ENCODE data around the gene GAMT.
"Not testable (repeated sequence)": the region's sequence is repeated elsewhere in the genome, so short reads cannot be mapped to it uniquely, and the experiment has no call there.

The GAMT gene

DNA sequence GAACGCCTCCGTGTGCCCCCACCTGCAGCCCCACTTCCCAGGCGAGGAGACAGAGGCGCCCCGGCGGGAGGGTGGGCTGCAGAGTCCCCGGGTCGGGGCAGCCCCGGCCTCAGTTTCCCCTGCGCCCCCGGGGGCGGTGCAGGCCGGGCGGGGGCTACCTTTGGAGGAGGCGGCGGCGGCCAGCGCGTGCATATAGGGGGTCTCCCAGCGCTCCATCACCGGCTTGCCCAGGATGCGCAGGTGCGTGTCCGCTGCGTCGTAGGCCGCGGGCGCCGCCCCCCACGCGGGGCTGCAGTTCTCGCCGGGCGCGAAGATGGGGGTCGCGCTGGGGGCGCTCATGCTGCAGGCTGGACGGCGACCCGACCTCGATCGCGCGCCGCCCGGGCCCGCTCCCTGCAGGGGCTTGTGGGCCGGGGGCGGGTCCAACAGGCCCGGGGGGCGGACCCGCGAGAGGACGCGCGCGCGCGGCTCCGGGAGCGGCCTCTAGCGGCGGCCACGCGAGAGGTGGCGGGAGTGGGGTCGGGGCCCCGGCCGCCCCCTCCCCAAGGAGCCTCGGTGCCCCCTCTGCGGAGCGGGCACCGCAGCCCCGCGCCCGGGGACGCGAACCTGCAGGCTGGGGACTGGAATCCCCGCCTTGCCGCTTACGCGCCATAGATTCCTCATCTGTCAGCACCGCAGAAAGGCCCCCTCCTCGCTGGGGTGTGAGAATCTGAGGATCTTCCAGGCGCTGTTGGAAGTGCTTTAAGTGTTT is at the start of gene GAMT:
GAMT (minus strand) TSS at position 405 of the 751 bp plus-strand sequence; CDS start at position 339, 66 bp downstream.
- peak; percentile 42 for DNase-seq

DNA sequence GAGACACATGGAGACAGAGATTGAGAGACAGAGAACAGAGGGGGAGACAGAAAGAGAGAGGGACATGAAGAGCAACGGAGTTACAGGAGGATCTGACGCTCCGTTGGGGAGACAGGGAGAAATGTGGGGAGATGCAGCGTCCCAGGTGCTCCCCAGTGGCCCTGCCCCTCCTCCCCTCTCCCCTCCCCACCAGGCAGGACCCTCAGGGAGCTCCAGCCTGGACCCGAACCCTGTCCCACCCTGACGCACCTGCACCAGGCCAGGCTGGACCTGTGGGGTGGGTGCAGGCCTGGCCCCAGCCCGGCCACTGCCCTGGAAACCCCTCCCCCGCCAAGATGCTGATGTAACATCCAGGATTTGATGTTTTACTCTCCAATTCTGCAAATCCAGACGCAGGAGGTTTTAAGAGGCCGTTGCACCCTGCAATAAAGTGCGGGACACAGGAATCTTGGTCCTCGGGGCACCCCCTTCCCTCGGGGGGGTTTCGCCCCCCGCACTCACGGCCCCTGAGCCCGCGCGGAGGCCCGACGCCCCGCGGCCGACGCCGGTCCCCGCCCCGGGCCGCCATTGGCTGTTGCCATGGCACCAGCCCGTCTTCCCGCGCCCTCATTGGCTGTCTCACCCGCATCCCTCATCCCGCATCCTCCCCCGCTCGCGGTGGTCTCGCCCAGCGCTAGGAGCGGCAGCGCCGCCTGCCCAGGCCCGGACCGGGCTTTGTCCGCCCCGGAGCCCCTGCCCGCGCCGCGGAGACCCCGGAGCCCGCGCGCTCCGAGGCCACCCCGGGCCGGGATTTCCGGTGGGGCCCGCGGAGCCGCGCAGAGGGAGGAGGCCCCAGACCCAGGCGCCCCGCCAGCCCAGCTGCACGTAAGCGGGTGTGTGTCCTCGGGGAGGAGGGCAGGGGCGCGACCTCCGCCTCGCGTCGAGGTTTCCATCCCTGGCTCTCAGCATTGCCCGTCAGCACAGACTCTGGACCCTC is 48.4 kb upstream of the GAMT start, which contains the start of gene APC2:
APC2 (plus strand) TSS at position 655 of the 976 bp plus-strand sequence. CDS start 2,881 bp downstream, outside the sequence.
- DNase-seq = peak; percentile 87

DNA sequence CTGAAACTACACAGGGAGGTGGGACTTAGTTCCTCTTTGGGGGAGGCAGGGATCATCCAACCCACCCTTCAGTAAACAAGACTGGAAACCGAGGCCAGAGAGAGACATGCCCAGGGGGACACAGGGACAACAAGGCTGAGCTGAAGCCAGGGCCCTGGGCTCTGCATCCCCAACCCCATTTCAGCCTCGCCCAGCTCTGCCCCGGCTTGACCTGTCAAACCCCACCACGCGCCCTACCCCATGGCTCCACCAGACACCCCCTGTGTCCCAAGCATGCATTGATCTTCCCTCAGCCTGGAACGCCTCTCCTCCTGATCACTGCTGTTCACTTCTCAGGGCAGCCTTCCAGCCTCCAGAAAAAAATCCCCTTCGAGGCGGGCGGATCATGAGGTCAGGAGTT is 46.6 kb upstream of the GAMT start:
- DNase-seq = no peak

DNA sequence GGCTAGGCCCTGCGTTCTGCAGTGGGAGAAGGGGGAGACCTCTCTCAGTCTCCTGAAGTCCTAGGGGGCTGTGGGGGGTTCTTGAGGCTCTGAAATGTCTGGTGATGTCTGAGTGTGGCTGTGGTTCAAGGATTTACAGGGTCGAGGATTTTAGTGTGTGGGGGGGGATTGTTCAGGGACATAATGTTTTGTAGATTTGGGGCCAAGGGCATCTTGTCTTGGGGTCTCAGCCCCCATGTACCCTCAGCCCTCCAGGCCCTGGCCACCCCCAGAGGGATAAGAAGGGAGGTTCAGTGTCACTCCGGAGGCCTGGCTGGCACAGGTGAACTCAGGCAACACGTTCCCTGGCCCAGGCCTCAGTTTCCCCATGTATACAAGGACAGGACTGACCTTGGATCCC is 46.2 kb upstream of the GAMT start:
- DNase-seq = no peak

DNA sequence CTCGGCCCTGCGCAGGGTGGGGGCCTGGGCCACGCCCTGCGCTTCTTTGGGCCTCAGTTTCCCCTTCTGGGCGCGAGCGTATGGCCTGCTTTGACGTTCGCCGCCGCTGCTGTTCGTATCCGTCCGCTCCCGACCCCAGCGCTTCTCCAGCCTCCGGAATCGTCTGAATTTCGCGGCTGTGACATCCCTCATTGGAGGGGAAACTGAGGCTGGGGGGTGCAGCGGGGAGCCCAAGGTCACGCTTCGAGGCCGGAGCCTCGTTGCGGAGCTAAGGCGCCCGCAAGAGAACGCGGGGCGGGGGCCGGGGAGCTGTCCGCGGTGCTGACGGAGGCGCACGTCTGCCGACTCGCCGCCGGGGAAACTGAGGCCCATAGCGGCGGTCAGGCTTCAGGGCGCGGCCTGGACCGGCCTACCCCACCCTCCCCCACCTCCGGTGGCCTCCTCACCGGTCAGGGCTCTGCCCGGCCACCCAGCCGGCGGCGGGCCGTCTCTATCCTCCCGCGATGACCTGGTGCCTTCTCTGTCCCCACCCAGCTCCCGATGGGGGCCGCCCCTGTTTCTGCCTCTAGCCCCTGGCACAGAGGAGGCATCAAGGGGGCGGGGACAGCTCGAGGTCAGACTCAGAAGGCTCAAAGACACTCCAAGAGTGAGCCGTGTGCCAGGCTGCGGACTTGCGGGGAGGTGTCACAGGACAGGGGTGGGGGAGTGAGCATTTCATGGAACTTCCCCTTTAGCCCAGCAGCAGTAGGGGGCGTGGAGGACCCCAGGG is 45.6 kb upstream of the GAMT start:
- DNase-seq = peak; percentile 14

DNA sequence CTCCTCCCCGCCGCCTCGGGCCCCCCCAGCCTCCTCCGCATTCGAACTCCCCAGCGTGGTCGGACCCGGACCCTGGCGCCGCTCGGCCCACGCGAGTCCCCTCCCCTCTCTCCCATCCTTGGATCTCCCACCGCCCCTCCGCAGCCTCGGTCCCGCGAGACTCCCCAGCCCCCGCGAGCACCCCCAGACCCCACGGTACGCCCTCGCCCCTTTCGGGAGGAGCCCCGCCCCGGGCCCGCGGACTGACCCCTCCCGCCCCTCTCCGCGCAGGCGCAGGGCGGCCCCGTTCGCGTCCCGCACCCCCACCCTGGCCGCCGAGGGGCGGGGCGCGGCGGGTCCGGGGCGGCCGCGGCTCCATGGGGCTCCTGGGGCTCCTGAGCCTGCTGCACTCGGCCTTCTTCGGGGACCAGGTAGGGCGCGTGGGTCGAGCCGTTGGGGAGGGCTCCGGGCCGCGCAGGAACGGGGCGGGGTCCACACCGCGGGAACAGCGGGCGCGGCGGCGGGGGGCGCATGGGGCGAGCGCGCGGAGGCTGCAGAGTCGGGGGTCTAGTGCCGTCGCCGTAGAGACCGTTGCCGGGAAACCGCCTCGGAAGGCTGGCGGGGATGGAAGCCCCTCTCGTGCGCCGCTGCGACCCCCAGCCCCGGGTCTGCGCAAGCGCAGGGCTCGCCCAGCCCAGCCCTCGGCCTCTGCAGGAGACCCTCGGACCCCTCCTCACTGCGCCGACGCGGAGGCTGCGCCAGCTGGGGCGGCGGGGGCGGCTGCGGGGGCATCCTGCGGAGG is 44.8 kb upstream of the GAMT start:
- peak; percentile 69 for DNase-seq

DNA sequence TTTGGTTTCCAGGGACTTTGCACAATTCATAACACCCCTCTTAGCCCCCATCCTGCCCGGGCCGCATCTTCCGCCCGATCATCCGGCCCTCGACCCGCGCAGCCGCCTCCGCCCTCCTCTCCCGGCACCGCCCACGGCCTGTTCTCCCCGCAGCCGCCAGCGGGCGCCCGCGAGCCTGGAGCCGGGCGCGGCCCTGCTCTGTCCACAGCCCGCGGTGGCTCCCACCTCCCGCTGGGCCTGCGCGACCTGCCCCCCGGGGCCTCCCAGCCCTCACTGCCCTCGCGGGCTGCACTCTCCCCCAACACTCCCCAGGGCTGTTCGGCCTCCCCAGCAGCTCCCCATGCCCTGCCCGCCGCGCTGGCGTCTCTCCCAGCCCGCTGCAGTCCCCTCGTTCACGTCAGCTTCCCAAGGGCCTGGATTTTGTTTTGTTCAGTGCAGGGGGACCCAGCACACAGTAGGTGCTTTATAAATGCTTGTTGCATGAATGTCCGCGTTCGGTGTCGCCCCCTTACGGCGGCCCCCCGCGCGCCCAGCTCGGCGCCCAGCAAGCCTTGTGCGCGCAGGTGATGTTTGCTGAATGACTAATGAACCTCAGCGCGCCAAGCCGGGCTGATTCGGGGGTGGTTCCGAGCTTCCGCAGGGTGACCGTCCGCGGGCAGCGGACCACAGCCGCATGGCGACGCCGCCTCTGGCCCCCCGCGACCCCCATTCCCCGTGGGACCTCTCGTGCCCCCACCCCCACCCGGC is 44.0 kb upstream of the GAMT start:
- peak; percentile 68 for DNase-seq

DNA sequence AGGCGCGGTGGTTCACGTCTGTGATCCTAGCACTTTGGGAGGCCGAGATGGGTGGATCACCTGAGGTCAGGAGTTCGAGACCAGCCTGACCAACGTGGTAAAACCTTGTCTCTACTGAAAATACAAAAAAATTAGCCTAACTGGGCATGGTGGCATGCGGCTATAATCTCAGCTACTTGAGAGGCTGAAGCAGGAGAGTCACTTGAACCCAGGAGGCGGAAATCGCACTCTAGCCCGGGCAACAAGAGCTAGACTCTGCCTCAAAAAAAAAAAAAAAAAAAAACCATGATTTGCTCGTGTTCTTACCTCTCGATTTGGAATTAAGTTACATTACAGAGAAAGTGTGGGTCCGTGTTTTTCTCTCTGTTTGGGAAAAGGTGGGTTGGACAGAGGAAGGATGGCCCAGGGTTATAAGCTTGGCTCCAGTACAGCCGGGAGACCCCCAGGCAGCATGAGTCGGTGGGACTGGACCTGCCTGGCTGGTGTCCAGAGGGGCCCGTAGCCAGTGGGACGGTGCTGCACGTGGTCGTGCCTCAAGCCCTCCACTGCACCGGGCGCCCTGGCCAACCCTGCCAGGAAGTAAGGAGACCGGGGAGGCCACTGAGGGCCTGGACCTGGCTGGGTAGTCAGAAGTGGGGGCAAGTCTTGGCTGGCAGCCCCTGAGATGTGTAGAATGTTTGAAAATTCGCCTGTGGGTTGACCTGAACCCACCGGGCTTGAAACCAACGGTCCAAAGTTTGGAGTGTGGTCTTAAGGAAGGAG is 40.5 kb upstream of the GAMT start:
- DNase-seq = no peak

DNA sequence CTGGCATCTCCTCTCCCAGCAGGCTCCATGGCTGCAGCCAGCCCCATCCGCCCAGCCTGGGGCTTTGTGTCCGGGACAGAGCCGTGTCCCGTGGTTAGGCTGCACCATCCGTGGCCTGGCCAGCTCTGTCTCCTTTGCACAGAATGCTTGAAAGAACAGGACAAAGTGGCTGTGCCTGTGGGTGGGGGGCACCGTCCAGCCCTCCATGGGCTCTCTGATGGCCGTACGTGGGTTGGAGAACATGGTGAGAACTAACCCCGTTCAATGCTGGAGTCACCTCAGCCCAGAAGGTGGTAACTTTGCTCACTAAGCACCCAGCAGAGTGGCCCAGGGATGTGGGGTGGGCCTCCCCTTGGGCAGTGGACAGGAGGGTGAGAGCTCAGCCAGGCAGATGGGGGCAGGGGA is 39.7 kb upstream of the GAMT start:
- no peak for DNase-seq

DNA sequence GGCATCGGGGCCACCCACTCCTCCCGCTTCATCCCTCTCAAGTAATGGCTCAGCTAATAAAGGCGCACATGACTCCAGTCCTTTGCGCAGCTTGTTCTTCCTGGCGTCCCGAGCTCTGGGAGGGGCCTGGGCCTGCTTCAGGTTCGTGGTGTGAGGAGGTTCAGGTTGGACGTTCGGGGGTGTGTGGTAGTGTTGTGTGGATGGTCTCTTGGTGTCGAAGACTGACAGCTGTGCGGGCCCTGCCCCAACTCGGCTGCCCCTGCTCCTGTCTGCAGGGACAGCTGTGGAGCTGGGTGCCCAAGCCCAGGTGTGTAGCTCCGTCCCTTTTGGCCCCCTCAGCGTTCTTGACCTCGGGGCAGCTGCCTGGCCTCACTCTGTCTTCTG is 39.1 kb upstream of the GAMT start:
- DNase-seq = no peak

DNA sequence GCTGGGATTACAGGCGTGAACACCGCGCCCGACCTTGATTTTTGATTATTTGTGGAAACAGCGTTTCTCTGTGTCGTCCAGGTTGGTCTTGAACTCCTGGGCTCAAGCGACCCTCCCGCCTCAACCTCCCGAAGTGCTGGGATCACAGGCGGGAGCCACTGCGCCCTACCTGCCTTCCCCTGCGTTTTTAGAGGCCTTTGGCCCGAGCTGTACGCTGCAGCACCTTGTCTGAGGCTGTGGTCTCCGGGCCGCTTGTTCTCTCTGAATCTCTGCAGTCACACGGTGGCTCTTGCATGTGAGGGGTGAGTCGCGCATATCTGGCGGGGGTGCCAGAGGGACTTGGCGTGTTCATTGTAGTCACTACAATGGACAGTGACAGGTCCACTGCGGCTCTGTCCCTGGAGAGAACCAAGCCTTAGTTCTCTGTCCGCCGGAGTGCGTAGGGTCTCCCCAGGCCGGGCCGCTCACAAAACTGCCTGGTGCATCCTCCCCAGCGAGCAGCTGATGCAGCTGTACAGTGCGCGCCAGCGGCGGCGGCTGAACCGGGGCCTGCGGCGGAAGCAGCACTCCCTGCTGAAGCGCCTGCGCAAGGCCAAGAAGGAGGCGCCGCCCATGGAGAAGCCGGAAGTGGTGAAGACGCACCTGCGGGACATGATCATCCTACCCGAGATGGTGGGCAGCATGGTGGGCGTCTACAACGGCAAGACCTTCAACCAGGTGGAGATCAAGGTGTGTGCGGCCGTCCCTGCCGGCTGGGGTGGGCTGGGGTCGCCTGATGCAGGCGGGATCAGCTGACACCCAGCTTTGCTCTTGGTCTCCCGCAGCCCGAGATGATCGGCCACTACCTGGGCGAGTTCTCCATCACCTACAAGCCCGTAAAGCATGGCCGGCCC is 38.4 kb upstream of the GAMT start:
- not testable (repeated sequence) for DNase-seq

DNA sequence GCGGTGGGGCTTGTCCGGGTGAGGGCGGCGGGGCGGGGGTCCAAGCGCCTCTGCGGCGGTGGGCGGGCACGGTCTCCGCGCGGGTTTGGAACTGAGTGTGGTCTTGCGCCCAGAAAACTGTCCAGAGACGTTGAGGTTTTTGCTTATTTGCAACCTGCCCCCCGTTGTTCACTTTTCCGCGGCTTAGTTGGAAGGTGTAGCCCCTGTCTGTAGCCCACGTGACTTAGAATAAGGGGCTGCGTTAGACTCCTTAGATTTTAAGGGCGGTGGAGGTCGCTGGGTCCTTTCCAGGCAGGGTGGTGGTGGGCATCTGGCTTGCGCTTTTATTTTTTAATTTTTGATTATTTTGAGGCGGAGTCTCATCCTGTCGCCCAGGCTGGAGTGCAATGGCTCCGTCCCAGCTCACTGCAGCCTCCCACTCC is 37.6 kb upstream of the GAMT start:
- no peak for DNase-seq

DNA sequence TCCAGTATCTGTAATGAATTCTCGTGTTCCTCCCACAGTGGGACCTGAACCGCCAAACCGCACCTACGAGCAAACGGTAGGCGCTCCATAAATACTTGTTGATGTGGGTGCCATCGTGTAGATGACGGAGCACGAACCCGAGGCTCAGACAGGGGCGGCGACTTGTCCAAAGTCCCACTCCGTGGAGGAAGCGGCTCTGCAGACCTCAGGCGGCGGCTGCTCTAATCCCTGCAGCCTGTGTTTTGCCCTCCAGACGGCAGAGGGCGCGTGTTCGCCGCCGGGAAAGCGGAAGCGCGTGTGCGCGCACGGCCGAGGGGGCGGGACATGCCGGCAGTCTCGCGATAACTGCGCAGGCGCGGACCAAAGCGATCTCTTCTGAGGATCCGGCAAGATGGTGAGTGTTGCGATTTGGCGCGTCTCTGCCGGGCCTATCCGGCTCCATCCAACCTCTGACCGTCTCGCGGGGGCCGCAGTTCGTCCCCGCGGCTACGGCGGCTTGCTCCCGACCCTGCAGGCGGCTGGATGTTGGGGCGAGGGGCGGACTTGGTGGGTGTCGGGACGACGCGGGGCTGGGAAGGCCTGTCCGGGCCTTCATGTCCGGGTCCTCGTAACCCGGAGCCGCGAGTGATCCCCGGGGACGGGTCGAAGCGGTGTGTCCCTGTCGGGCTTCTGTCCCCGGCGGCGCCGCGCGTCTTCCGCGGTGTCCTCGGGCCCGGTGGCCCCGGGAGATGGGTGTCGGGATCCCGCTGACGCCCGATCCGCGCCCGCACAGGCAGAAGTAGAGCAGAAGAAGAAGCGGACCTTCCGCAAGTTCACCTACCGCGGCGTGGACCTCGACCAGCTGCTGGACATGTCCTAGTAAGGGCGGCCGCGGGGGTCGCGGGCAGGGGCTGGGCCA is 36.9 kb upstream of the GAMT start, which contains the start of gene RPS15:
RPS15 (plus strand) TSS at position 362 of the 898 bp plus-strand sequence; CDS start at position 392, 30 bp downstream.
- peak; percentile 95 for DNase-seq

DNA sequence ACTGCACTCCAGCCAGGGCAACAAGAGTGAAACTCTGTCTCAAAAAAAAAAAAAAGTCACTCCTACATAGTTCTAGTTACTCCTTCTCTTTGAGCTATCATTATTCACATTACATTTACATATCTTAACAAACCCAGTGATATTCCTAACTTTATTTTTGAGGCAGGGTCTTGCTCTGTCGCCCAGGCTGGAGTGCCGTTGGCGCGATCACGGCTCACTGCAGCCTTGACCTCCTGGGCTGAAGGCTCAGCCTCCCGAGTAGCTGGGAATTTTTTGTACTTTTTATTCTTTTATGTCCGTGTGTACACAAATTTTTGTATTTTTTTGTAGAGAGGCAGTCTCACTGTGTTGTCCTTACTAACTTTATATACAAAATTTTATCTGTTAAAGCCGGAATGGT is 36.3 kb upstream of the GAMT start:
- no peak for DNase-seq

DNA sequence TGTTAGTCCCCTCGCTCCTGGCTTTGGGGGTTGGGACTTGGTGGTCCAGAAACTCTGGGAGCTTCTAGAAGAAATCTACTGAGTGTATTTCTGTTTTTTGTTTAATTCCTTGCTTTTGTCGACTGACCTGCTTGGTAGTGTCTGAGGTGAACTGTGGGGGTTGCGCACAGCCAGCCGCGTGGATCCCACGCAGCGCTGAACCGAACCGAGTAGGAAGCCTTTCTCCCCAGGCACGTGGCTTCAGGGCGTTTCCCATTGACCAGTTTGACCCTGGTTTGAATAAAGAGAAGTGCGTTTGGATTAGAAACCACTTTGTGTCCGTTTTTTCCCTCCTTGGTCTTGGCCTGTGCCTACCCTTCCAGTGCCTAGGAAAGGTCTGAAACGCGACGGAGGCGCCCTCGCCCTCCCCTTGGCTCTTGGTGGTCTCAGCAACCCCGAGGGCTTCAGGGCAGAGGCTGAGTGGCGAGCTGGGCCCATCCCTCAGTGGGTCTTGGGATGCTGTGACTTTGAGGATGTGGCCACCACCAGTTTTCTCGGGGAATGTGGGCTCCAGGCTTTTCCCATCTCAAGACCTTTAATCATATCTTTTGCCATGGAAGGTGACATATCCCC is 34.1 kb upstream of the GAMT start:
- DNase-seq = no peak

DNA sequence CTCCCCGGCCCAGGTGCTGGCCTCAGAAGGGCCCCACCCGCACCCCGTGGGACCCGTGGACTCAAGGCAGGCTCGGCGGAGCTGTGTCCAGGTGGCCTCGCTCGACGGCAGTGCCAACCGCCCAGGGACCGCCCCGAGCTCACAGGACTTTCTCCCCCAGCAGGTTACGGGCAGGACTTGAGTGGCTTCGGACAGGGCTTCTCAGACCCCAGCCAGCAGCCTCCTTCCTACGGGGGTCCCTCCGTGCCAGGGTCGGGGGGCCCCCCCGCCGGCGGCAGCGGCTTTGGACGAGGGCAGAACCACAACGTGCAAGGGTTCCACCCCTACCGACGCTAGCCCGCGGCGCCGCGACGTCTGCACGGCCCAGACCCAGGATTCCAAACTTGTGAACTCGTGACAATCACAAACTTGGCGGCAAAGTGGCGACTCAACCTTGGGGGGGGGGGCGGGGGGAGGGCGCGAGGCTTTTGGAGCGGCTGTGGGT is 33.3 kb upstream of the GAMT start:
- no peak for DNase-seq

DNA sequence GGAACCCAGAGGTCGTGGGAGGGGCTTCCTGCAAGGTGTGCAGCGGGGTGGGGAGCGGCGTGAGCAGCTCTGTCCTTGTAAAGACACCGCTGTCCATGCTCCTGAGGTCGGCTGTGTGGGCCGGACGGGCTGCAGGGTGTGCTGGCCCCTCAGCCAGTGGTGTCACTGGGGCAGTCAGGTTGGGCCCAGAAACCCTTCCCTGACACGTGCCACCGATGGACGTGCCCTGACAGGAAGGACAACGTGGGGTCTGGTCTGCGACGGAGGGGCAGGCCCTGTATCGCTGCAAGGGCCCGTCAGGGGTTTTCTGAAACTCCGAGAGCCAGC is 32.7 kb upstream of the GAMT start:
- no peak for DNase-seq
